Osteoblast (primary cell): ENCODE results near the gene RBM26. TPM values are rescaled to one million over a fixed set of nuclear protein-coding genes. Genes with fewer than 3 reads are reported as not detected.

Experiments used
- DNase-seq: peaks from one replicate; pipeline ENCODE4 v3.0.0; 2011; ENCODE audit warnings: low spot score, mixed read lengths; ENCODE audit not compliant: insufficient read length; ENCODE audit errors: missing footprints
- H2AFZ ChIP-seq: 2 replicates; pipeline ENCODE4 v1.6.0; 2011; ENCODE audit warnings: mild to moderate bottlenecking, low read length
- H3K27ac ChIP-seq: 2 replicates; pipeline ENCODE4 v1.5.1; 2011; ENCODE audit warnings: mild to moderate bottlenecking, low read depth, low read length, moderate library complexity
- H3K27me3 ChIP-seq: 2 replicates; pipeline ENCODE4 v1.6.0; 2012; ENCODE audit warnings: mild to moderate bottlenecking, control low read depth, inconsistent platforms, low read length, moderate library complexity; ENCODE audit not compliant: insufficient read depth
- H3K36me3 ChIP-seq: 2 replicates; pipeline ENCODE4 v1.5.1; 2011; ENCODE audit warnings: mild to moderate bottlenecking, low read length, control low read depth, moderate library complexity; ENCODE audit not compliant: insufficient read depth
- H3K4me1 ChIP-seq: 2 replicates; pipeline ENCODE4 v1.5.1; 2011; ENCODE audit warnings: mild to moderate bottlenecking, low read length, control low read depth, moderate library complexity; ENCODE audit not compliant: insufficient read depth
- H3K4me2 ChIP-seq: 2 replicates; pipeline ENCODE4 v1.6.0; 2011; ENCODE audit warnings: mild to moderate bottlenecking, low read length; ENCODE audit not compliant: insufficient read depth
- H3K4me3 ChIP-seq: fragments of 200-600 bp; sonication (generic); 3 replicates; pipeline ENCODE4 v1.5.1; 2012; ENCODE audit warnings: mild to moderate bottlenecking, low read length, inconsistent platforms; ENCODE audit not compliant: insufficient read depth
- H3K79me2 ChIP-seq: 2 replicates; pipeline ENCODE4 v1.6.0; 2012; ENCODE audit warnings: mild to moderate bottlenecking, low read length, control low read depth, inconsistent platforms; ENCODE audit not compliant: insufficient read depth
- H3K9me3 ChIP-seq: 2 replicates; pipeline ENCODE4 v1.5.1; 2011; ENCODE audit warnings: low read depth, low read length, control low read depth
- H4K20me1 ChIP-seq: 2 replicates; pipeline ENCODE4 v1.6.0; 2012; ENCODE audit warnings: mild to moderate bottlenecking, low read length, control low read depth; ENCODE audit not compliant: insufficient read depth
- total RNA-seq: library from RNA; depleted of rRNA; stranded (reverse); fragments of >200 nt; gene quantifications from 2 replicates; pipeline ENCODE4 v1.2.3, GENCODE V29; 2012
- TF ChIP-seq, protein P1 (sequence below): IDR thresholded peaks from 2 replicates; pipeline ENCODE4 v1.5.1; 2011; ENCODE audit warnings: mild to moderate bottlenecking, low read depth, low read length, moderate library complexity; ENCODE audit errors: extremely low read depth

The RBM26 gene
- total RNA-seq, 1 donor = 35.5 TPM

DNA sequence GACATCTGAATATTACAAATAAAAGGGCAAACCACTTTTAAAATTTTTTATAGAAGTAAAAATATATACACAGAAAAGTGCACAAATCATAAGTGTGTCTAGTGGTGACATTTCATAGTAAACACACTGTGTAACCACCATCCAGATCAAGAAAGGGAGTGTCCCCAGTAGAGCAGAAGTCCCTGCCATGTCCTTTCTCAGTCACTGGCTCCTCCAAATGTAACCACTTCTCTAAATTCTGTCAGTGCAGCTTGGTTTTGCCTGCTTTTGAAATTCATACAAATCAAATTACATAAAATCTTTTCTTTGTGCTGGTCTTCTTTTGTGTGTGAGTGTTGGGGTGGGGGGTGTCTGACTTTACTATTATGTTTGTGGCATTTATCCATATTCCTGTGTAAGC lies 116.5 kb downstream of the RBM26 start:
- TF ChIP-seq, protein P1, sequence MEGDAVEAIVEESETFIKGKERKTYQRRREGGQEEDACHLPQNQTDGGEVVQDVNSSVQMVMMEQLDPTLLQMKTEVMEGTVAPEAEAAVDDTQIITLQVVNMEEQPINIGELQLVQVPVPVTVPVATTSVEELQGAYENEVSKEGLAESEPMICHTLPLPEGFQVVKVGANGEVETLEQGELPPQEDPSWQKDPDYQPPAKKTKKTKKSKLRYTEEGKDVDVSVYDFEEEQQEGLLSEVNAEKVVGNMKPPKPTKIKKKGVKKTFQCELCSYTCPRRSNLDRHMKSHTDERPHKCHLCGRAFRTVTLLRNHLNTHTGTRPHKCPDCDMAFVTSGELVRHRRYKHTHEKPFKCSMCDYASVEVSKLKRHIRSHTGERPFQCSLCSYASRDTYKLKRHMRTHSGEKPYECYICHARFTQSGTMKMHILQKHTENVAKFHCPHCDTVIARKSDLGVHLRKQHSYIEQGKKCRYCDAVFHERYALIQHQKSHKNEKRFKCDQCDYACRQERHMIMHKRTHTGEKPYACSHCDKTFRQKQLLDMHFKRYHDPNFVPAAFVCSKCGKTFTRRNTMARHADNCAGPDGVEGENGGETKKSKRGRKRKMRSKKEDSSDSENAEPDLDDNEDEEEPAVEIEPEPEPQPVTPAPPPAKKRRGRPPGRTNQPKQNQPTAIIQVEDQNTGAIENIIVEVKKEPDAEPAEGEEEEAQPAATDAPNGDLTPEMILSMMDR = no peak
- Histone ChIP-seq H3K4me3 (no peak overlapping the region), H4K20me1 (no peaks in the 10 kb centered on the region)

DNA sequence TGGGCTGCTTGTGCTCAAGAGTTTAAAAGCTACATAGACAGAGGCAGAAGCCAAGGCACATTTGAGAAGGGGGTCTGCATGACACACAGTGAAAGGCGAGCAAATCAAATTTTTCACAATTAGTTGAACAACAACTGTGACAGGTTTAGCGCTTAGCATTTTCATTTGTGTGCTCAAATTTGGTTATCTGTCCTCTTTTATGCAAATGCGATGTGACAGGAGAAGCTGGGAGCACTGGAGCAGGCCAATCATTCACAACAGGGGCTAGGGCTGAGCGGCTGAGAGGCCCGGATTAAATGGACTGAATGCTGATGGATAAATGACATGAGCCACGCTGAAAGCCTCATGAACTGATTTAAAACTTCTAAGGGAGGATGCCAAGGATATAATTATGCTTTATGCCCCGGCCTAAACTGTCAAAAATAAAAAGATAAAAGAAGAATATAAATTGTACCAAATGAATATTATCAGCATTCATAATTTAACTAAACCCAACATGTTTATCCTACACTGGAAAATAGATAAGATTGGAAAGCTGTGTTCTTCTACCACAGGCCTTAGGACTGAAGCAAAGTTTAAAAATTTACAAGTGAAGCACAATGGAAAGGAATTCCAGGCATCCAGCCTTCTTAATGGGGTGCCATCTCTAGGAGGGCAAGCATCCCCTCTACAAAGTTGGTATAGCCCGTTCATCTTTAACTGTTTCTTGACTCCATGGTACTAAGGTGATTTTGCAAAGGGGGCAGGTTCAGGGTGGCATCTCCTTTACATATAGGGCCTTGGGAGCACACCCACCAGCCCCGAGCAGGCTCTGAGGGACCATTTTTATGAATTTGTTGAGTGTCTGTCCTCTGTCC lies 117.9 kb downstream of the RBM26 start:
- Histone ChIP-seq H3K27ac (no peak overlapping the region), H3K36me3 (no peaks in the 10 kb centered on the region), H3K4me2 (no peak overlapping the region), H4K20me1 (no peaks in the 10 kb centered on the region), H3K27me3 (no peaks in the 10 kb centered on the region), H3K79me2 (no peaks in the 10 kb centered on the region), H2AFZ (no peak overlapping the region), H3K9me3 (no peaks in the 10 kb centered on the region), H3K4me1 (no peaks in the 10 kb centered on the region), H3K4me3 (no peak overlapping the region)
- TF ChIP-seq, protein P1 = no peak
- DNase-seq = no peak

More for the DNA sequence above, 116.5 kb downstream of the RBM26 start:
- Histone ChIP-seq H3K4me1 (no peaks in the 10 kb centered on the region), H3K27ac (no peak overlapping the region), H3K27me3 (no peaks in the 10 kb centered on the region), H3K79me2 (no peaks in the 10 kb centered on the region), H3K4me2 (no peak overlapping the region), H2AFZ (no peak overlapping the region), H3K9me3 (no peaks in the 10 kb centered on the region), H3K36me3 (no peaks in the 10 kb centered on the region)
- DNase-seq = no peak

DNA sequence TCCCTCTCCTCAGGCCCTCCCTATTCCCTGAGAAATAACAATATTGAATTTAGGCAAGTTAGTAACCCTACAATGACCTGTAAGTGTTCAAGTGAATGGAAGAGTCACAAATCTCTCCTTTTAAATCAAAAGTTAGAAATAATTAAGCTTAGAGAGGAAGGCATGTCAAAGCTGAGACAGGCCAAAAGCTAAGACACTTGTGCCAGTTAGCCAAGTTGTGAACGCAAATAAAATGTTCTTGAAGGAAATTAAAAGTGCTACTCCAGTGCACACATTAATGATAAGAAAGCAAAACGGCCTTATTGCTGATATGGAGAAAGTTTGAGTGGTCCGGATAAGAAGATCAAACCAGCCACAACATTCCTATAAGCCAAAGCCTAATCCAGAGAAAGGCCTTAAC lies 120.9 kb downstream of the RBM26 start:
- H3K9me3 ChIP-seq = no peaks in the 10 kb centered on the region
- H3K27ac ChIP-seq = no peak overlapping the region
- no peaks in the 10 kb centered on the region for H3K36me3 ChIP-seq
- TF ChIP-seq, protein P1 = no peak
- no peaks in the 10 kb centered on the region for H3K4me1 ChIP-seq
- H4K20me1 ChIP-seq = no peaks in the 10 kb centered on the region
- no peak overlapping the region for H3K4me3 ChIP-seq
- H2AFZ ChIP-seq = no peak overlapping the region
- no peak for DNase-seq
- no peak overlapping the region for H3K4me2 ChIP-seq
- H3K79me2 ChIP-seq = no peaks in the 10 kb centered on the region
- peaks cover 3% of the 10 kb centered on the region for H3K27me3 ChIP-seq

DNA sequence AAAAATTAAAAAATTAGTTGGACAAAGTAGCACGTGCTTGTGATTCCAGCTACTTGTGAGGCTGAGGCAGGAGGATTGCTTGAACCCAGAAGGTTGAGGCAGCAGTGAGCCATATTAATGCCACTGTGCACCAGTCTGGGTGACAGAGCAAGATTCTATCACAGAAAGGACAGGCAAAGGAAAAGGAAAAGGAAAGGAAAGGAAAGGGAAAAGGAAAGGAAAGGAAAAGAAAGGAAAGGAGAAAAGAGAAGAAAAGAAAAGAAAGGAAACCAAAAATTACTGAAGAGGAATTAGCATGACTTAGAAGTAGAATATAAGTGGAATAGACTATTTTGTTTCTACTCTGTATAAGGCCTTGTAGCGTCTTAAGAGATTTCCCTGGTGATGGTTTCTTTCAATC lies 122.3 kb downstream of the RBM26 start:
- Histone ChIP-seq H3K4me2 (no peak overlapping the region), H3K79me2 (no peaks in the 10 kb centered on the region), H3K27me3 (peaks cover 3% of the 10 kb centered on the region), H3K4me3 (no peak overlapping the region), H3K27ac (no peak overlapping the region), H4K20me1 (no peaks in the 10 kb centered on the region), H3K4me1 (no peaks in the 10 kb centered on the region), H3K9me3 (no peaks in the 10 kb centered on the region), H3K36me3 (no peaks in the 10 kb centered on the region), H2AFZ (no peak overlapping the region)
- DNase-seq = no peak
- TF ChIP-seq, protein P1 = no peak
